ENCODE measurements around the gene UBAC1. TPM values are rescaled to one million over a fixed set of nuclear protein-coding genes. Genes with fewer than 3 reads are reported as not detected.

The UBAC1 gene
- total and polyA plus RNA-seq, 4 donors: 16.2 to 115 (median 16.4) TPM

- peaks cover 2 to 4% (median 4%) of the 10 kb centered on the region in 4 donors for H3K4me1 ChIP-seq (ENCODE audit: control insufficient read depth in 4 of 4, insufficient read depth in 4 of 4, low read length in 3 of 4)
- H3K9me3 ChIP-seq (ENCODE audit: control insufficient read depth in 4 of 4, low read length in 3 of 4): no peaks in the 10 kb centered on the region
- no peak for DNase-seq (ENCODE audit: low spot score)
- no peaks in the 10 kb centered on the region for H3K36me3 ChIP-seq (ENCODE audit: control insufficient read depth in 4 of 4, insufficient read depth in 3 of 4, low read depth in 1 of 4, low read length in 3 of 4)
- no peak overlapping the region for H3K9ac ChIP-seq (ENCODE audit: low read depth in 1 of 2, low read length in 2 of 2)
- WGBS: 71% methylated on average over 22 of the region's 22 CpGs
- no peak for TF ChIP-seq RAD21 (IDR thresholded peaks at IDR 0.05)
- no peak for TF ChIP-seq CTCF (IDR thresholded peaks at IDR 0.05; ENCODE audit: low read depth, low read length, missing input control)
- TF ChIP-seq JUND (IDR thresholded peaks at IDR 0.05): no peak
- no peak for TF ChIP-seq MAX (IDR thresholded peaks at IDR 0.05)
- no peak for TF ChIP-seq NR2F2 (IDR thresholded peaks at IDR 0.05)
- TF ChIP-seq EGR1 (IDR thresholded peaks at IDR 0.05; ENCODE audit: low read depth in 2 of 2): no peak
- TF ChIP-seq REST (IDR thresholded peaks at IDR 0.05): no peak
- TF ChIP-seq GABPA (IDR thresholded peaks at IDR 0.05 in 1 of 2, conservative IDR thresholded peaks at IDR 0.05 in 1 of 2): no peak
- no peak for TF ChIP-seq ZBTB33 (IDR thresholded peaks at IDR 0.05)
- TF ChIP-seq HNF4G (IDR thresholded peaks at IDR 0.05): no peak
- TF ChIP-seq HNF4A (conservative IDR thresholded peaks at IDR 0.05): no peak
- TF ChIP-seq TAF1 (conservative IDR thresholded peaks at IDR 0.05): no peak
- TF ChIP-seq SP1 (IDR thresholded peaks at IDR 0.05): no peak
- TF ChIP-seq, protein P1, sequence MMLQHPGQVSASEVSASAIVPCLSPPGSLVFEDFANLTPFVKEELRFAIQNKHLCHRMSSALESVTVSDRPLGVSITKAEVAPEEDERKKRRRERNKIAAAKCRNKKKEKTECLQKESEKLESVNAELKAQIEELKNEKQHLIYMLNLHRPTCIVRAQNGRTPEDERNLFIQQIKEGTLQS (IDR thresholded peaks at IDR 0.05): no peak
- no peak for TF ChIP-seq FOXA2 (IDR thresholded peaks at IDR 0.05)
- no peak for TF ChIP-seq YY1 (IDR thresholded peaks at IDR 0.05)
- no peak for TF ChIP-seq RXRA (IDR thresholded peaks at IDR 0.05)
- TF ChIP-seq FOXA1 (IDR thresholded peaks at IDR 0.05): no peak
- H3K4me3 ChIP-seq (ENCODE audit: low read depth in 1 of 3, low read length in 3 of 3): no peak overlapping the region
- no peak overlapping the region for H3K27ac ChIP-seq (ENCODE audit: low read depth in 1 of 2, low read length in 2 of 2)
- no peaks in the 10 kb centered on the region for H3K27me3 ChIP-seq (ENCODE audit: control insufficient read depth in 4 of 4, insufficient read depth in 4 of 4, low read length in 3 of 4)
These were observed 23.0 kb upstream of the UBAC1 start for GRCh38 chr9:135984072-135984710.

Data from liver (tissue), 9 donors.